22Rv1 (cell line): ENCODE results near the gene CTNNA3.

Source experiments
- H3K27ac ChIP-seq: fragments of 450-650 bp; 2 replicates; pipeline ENCODE4 v1.5.1; 2017
- ZFX ChIP-seq: fragments of 450-650 bp; IDR thresholded peaks from 2 replicates; pipeline ENCODE4 v1.6.1; 2017; ENCODE audit warnings: antibody characterized with exemption, borderline replicate concordance
- TF ChIP-seq, protein P1 (sequence below): fragments of 450-650 bp; IDR thresholded peaks from 2 replicates; pipeline ENCODE4 v1.5.1; 2017; ENCODE audit warnings: mild to moderate bottlenecking

The CTNNA3 gene

GRCh38 chr10:67550838-67551402 lies 145.1 kb downstream of the CTNNA3 start:
- TF ChIP-seq ZFX: no peak
- TF ChIP-seq, protein P1, sequence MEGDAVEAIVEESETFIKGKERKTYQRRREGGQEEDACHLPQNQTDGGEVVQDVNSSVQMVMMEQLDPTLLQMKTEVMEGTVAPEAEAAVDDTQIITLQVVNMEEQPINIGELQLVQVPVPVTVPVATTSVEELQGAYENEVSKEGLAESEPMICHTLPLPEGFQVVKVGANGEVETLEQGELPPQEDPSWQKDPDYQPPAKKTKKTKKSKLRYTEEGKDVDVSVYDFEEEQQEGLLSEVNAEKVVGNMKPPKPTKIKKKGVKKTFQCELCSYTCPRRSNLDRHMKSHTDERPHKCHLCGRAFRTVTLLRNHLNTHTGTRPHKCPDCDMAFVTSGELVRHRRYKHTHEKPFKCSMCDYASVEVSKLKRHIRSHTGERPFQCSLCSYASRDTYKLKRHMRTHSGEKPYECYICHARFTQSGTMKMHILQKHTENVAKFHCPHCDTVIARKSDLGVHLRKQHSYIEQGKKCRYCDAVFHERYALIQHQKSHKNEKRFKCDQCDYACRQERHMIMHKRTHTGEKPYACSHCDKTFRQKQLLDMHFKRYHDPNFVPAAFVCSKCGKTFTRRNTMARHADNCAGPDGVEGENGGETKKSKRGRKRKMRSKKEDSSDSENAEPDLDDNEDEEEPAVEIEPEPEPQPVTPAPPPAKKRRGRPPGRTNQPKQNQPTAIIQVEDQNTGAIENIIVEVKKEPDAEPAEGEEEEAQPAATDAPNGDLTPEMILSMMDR: no peak
- no peak overlapping the region for H3K27ac ChIP-seq

- no peak overlapping the region for H3K27ac ChIP-seq
- no peak for TF ChIP-seq ZFX
- TF ChIP-seq, protein P1: no peak
Measured at GRCh38 chr10:67550046-67550445, 145.9 kb downstream of the CTNNA3 start.

DNA sequence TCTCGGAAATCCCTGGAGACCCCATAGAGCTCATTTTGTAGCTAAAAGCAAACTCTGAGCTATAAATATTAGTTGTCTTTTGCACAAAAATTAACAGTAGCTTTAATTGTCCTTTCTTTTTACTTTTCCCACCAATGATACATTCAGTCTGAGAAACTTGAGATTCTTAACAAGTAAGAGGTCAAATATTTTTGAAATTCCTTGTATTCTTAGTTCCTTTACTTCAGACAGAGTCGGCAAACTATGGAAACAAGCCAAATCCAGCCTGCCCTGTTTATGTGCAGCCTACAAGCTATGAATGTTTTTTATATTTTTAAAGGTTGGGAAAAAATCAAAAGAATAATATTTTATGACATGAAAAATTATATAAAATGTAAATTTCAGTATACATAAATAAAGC lies 146.6 kb downstream of the CTNNA3 start:
- H3K27ac ChIP-seq: no peak overlapping the region
- no peak for TF ChIP-seq ZFX
- TF ChIP-seq, protein P1: no peak

DNA sequence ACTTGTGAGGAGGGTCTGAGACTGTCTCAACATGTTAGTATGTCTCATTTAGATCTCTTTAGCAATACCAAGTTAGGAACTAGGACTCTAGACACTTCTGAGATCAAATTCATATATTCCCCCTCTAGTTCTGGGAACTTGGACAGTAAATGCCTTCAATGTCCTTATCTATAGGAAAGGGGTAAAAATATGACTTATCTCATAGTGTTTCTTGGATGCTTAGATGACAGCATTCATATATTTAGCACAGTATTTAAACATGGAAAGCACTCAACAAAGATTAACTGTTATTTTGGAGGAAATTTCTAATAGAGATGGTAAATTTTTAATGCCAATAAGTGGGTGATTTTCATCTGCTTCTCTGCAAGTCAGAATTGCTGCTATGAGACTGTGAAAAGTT lies 154.6 kb downstream of the CTNNA3 start:
- H3K27ac ChIP-seq: no peak overlapping the region
- TF ChIP-seq ZFX: no peak
- TF ChIP-seq, protein P1: no peak

GRCh38 chr10:67539312-67539711 lies 156.7 kb downstream of the CTNNA3 start:
- TF ChIP-seq, protein P1: no peak
- no peak for TF ChIP-seq ZFX
- H3K27ac ChIP-seq: no peak overlapping the region

DNA sequence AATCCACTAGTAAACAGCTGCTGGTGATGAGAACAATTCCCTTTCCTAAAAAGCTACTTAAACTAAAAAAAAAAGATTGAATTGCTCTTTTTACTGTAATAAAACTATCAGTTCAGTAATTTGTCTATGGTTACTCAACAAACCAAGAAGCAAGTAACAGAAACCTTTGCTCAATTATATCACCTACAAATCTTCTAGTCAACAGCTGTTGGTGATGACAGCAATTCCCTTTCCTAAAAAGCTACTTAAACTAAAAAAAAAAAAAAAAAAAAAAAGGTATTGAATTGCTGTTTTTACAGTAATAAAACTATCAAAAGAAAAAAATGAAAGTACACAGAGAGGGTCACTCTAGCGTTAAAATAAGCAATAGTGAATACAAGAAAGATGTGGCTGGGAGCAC lies 158.1 kb downstream of the CTNNA3 start:
- TF ChIP-seq, protein P1: no peak
- TF ChIP-seq ZFX: no peak
- no peak overlapping the region for H3K27ac ChIP-seq

- H3K27ac ChIP-seq: no peak overlapping the region
- TF ChIP-seq, protein P1: no peak
- no peak for TF ChIP-seq ZFX
Measured at GRCh38 chr10:67533376-67533775, 162.6 kb downstream of the CTNNA3 start.
